ENCODE data around the gene PDK1. TPM values are rescaled to one million over a fixed set of nuclear protein-coding genes. Genes with fewer than 3 reads are reported as not detected.

The PDK1 gene
- total RNA-seq, 1 donor from 2014 or later = 10.5 TPM

GRCh38 chr2:172596776-172597175 is 40.9 kb downstream of the PDK1 start:
- no peak overlapping the region for H3K4me3 Mint-ChIP-seq
- no peaks in the 10 kb centered on the region for H3K9me3 Mint-ChIP-seq
- peaks cover 14% of the 10 kb centered on the region for H3K4me1 Mint-ChIP-seq (ENCODE audit: unreplicated experiment)
- DNase-seq (ENCODE audit: extremely low spot score, unreplicated experiment) = no peak
- no peaks in the 10 kb centered on the region for H3K27me3 Mint-ChIP-seq
- no peak for TF ChIP-seq CTCF (conservative IDR thresholded peaks at IDR 0.05)
- H3K36me3 Mint-ChIP-seq = peaks cover 10% of the 10 kb centered on the region
- H3K27ac Mint-ChIP-seq = no peak overlapping the region

GRCh38 chr2:172597176-172597842 is 41.4 kb downstream of the PDK1 start:
- TF ChIP-seq CTCF (conservative IDR thresholded peaks at IDR 0.05) = no peak
- Mint-ChIP-seq H3K27me3 (no peaks in the 10 kb centered on the region), H3K4me3 (no peak overlapping the region), H3K4me1 (ENCODE audit: unreplicated experiment) (peaks cover 14% of the 10 kb centered on the region), H3K9me3 (no peaks in the 10 kb centered on the region), H3K36me3 (peaks cover 10% of the 10 kb centered on the region), H3K27ac (no peak overlapping the region)
- DNase-seq (ENCODE audit: extremely low spot score, unreplicated experiment) = no peak

- H3K9me3 Mint-ChIP-seq = no peaks in the 10 kb centered on the region
- DNase-seq (ENCODE audit: extremely low spot score, unreplicated experiment) = no peak
- peaks cover 9% of the 10 kb centered on the region for H3K36me3 Mint-ChIP-seq
- peaks cover 9% of the 10 kb centered on the region for H3K4me1 Mint-ChIP-seq (ENCODE audit: unreplicated experiment)
- no peak overlapping the region for H3K27ac Mint-ChIP-seq
- TF ChIP-seq CTCF (conservative IDR thresholded peaks at IDR 0.05) = no peak
- H3K4me3 Mint-ChIP-seq = no peak overlapping the region
- H3K27me3 Mint-ChIP-seq = no peaks in the 10 kb centered on the region
These were observed 44.1 kb downstream of the PDK1 start for GRCh38 chr2:172599947-172600346.

- DNase-seq (ENCODE audit: extremely low spot score, unreplicated experiment) = no peak
- no peak overlapping the region for H3K4me3 Mint-ChIP-seq
- peaks cover 9% of the 10 kb centered on the region for H3K36me3 Mint-ChIP-seq
- H3K27ac Mint-ChIP-seq = no peak overlapping the region
- peaks cover 9% of the 10 kb centered on the region for H3K4me1 Mint-ChIP-seq (ENCODE audit: unreplicated experiment)
- no peaks in the 10 kb centered on the region for H3K27me3 Mint-ChIP-seq
- no peak for TF ChIP-seq CTCF (conservative IDR thresholded peaks at IDR 0.05)
- no peaks in the 10 kb centered on the region for H3K9me3 Mint-ChIP-seq
These were observed 44.7 kb downstream of the PDK1 start for GRCh38 chr2:172600557-172601008.

GRCh38 chr2:172606285-172606684 is 50.4 kb downstream of the PDK1 start:
- Mint-ChIP-seq H3K36me3 (peaks cover 12% of the 10 kb centered on the region), H3K27me3 (no peaks in the 10 kb centered on the region), H3K27ac (no peak overlapping the region), H3K9me3 (no peaks in the 10 kb centered on the region), H3K4me1 (ENCODE audit: unreplicated experiment) (peaks cover 8% of the 10 kb centered on the region), H3K4me3 (no peak overlapping the region)
- no peak for TF ChIP-seq CTCF (conservative IDR thresholded peaks at IDR 0.05)
- no peak for DNase-seq (ENCODE audit: extremely low spot score, unreplicated experiment)
